Skin of body (tissue), 2 donors: ENCODE data around the gene ARHGEF5. TPM values are rescaled to one million over a fixed set of nuclear protein-coding genes. Genes with fewer than 3 reads are reported as not detected.
"Not testable (repeated sequence)": the region's sequence is repeated elsewhere in the genome, so short reads cannot be mapped to it uniquely, and the experiment has no call there.

Experiments
- DNase-seq: peaks from one replicate; lab custom pipeline; 2025; lab: John Stamatoyannopoulos, UW
- total RNA-seq: library from RNA; depleted of rRNA; stranded (reverse); fragments of >200 nt; gene quantifications from one replicate; pipeline ENCODE4 v1.2.3, GENCODE V29; 2014

Gene ARHGEF5
- 14.3 TPM for total RNA-seq

- DNase-seq = not testable (repeated sequence)
Observed at GRCh38 chr7:144355176-144355822, at the start of gene ARHGEF5. Gene ARHGEF5, plus strand, starts transcription at chr7:144355402. Its CDS starts 7,268 bp downstream, at chr7:144362670.

- not testable (repeated sequence) for DNase-seq
Observed at GRCh38 chr7:144309702-144310101, 45.5 kb upstream of the ARHGEF5 start.

GRCh38 chr7:144311218-144311617 lies 44.0 kb upstream of the ARHGEF5 start:
- not testable (repeated sequence) for DNase-seq

GRCh38 chr7:144311872-144312469 lies 43.2 kb upstream of the ARHGEF5 start, which contains the start of gene OR2A1:
Gene OR2A1, plus strand, starts transcription at chr7:144312419. Its CDS starts 5,706 bp downstream, at chr7:144318125.
- not testable (repeated sequence) for DNase-seq

- DNase-seq = not testable (repeated sequence)
Observed at GRCh38 chr7:144317537-144317936, 37.7 kb upstream of the ARHGEF5 start.

GRCh38 chr7:144319547-144319946 lies 35.7 kb upstream of the ARHGEF5 start:
- DNase-seq = not testable (repeated sequence)

- DNase-seq = not testable (repeated sequence)
Observed at GRCh38 chr7:144321677-144322206, 33.5 kb upstream of the ARHGEF5 start.

GRCh38 chr7:144323359-144323758 lies 31.8 kb upstream of the ARHGEF5 start:
- not testable (repeated sequence) for DNase-seq

GRCh38 chr7:144325868-144326267 lies 29.3 kb upstream of the ARHGEF5 start:
- DNase-seq = not testable (repeated sequence)

- DNase-seq = not testable (repeated sequence)
Observed at GRCh38 chr7:144330044-144330443, 25.2 kb upstream of the ARHGEF5 start.

GRCh38 chr7:144331221-144331995 lies 23.8 kb upstream of the ARHGEF5 start:
- not testable (repeated sequence) for DNase-seq

- not testable (repeated sequence) for DNase-seq
Observed at GRCh38 chr7:144331996-144332288, 23.3 kb upstream of the ARHGEF5 start.

- DNase-seq = not testable (repeated sequence)
Observed at GRCh38 chr7:144348625-144349024, 6.6 kb upstream of the ARHGEF5 start.

- not testable (repeated sequence) for DNase-seq
Observed at GRCh38 chr7:144351667-144352066, 3.5 kb upstream of the ARHGEF5 start.

- not testable (repeated sequence) for DNase-seq
Observed at GRCh38 chr7:144356185-144356584, 983 bp downstream of the ARHGEF5 start.

- not testable (repeated sequence) for DNase-seq
Observed at GRCh38 chr7:144356860-144357259, 1.7 kb downstream of the ARHGEF5 start.

- DNase-seq = not testable (repeated sequence)
Observed at GRCh38 chr7:144362061-144362460, 6.9 kb downstream of the ARHGEF5 start.

- DNase-seq = not testable (repeated sequence)
Observed at GRCh38 chr7:144365523-144365922, 10.3 kb downstream of the ARHGEF5 start.

- DNase-seq = not testable (repeated sequence)
Observed at GRCh38 chr7:144367250-144367649, 12.0 kb downstream of the ARHGEF5 start.

- DNase-seq = not testable (repeated sequence)
Observed at GRCh38 chr7:144369221-144369620, 14.0 kb downstream of the ARHGEF5 start.

GRCh38 chr7:144378651-144379050 lies 23.4 kb downstream of the ARHGEF5 start:
- no peak for DNase-seq
